HepG2 (cell line): Measurements from ENCODE around the gene WDHD1.
A peak's percentile ranks its signal among the peaks of the same experiment; 100 is the strongest.

Experiments used
- CTCF ChIP-seq: sonication (generic); formaldehyde crosslinking; IDR thresholded peaks from 2 replicates; pipeline ENCODE4 v1.5.0; 2020; ENCODE audit warnings: mild to moderate bottlenecking, missing genetic modification reagents, moderate library complexity
- NPAS2 ChIP-seq: sonication (generic); formaldehyde crosslinking; IDR thresholded peaks from 2 replicates; pipeline ENCODE4 v1.8.0; 2022; ENCODE audit warnings: mild to moderate bottlenecking, missing genetic modification reagents, borderline replicate concordance
- POLR2AphosphoS5 ChIP-seq: IDR thresholded peaks from 2 replicates; pipeline ENCODE4 v1.6.1; 2012; ENCODE audit warnings: low read depth, low read length
- SMC3 ChIP-seq: IDR thresholded peaks from 2 replicates; pipeline ENCODE4 v1.6.1; 2011; ENCODE audit warnings: low read length, improper control_type of control experiment
- TAF1 ChIP-seq: sonication (generic); formaldehyde crosslinking; IDR thresholded peaks from 2 replicates; pipeline ENCODE4 v1.4.0; 2020; ENCODE audit warnings: missing genetic modification reagents
- ZNF318 ChIP-seq: sonication (generic); formaldehyde crosslinking; IDR thresholded peaks from 2 replicates; pipeline ENCODE4 v1.4.0; 2020; ENCODE audit warnings: mild to moderate bottlenecking, missing genetic modification reagents
- ZNF609 ChIP-seq: sonication (generic); formaldehyde crosslinking; IDR thresholded peaks from 2 replicates; pipeline ENCODE4 v1.4.0; 2020; ENCODE audit warnings: mild to moderate bottlenecking, missing genetic modification reagents, borderline replicate concordance

GRCh38 chr14:54935100-54935499 is 91.8 kb downstream of the WDHD1 start:
- TF ChIP-seq CTCF (CRISPR knock-in tag) (peak; percentile 25; the same call in 1 of the 2 replicates), TAF1 (CRISPR knock-in tag) (no peak), SMC3 (no peak), ZNF318 (CRISPR knock-in tag) (no peak), POLR2AphosphoS5 (no peak), ZNF609 (CRISPR knock-in tag) (no peak), NPAS2 (CRISPR knock-in tag) (no peak)
